Sigmoid colon (tissue), 4 donors: ENCODE data around the gene FXN.

Experiments
- CTCF ChIP-seq, 4 experiments: fragments of 450-650 bp in 3 of 4; fragments of 200-600 bp in 1 of 4; IDR thresholded peaks; one replicate each; pipeline ENCODE4 v1.5.1; 2016 to 2019; ENCODE audit warnings: antibody characterized with exemption in 4 of 4, mild to moderate bottlenecking in 3 of 4, moderate library complexity in 2 of 4
- POLR2A ChIP-seq, 2 donors: fragments of 450-650 bp; IDR thresholded peaks; one replicate each; pipeline ENCODE4 v1.6.1; 2016; ENCODE audit warnings: antibody characterized with exemption in 2 of 2, mild to moderate bottlenecking in 2 of 2, moderate library complexity in 2 of 2
- POLR2AphosphoS5 ChIP-seq, 4 donors: sonication (generic); formaldehyde crosslinking; IDR thresholded peaks; one replicate each; pipeline ENCODE4 v1.6.1; 2017; ENCODE audit warnings: antibody characterized with exemption in 4 of 4

- TF ChIP-seq POLR2A (IDR thresholded peaks at IDR 0.05) = no peak
- TF ChIP-seq POLR2AphosphoS5 (IDR thresholded peaks at IDR 0.05) = no peak
- no peak for TF ChIP-seq CTCF (IDR thresholded peaks at IDR 0.05)
These were observed 106.3 kb downstream of the FXN start for GRCh38 chr9:69141851-69142250.
